GM23338 (cell line): ENCODE results near the gene CCDC24. TPM values are rescaled to one million over a fixed set of nuclear protein-coding genes. Genes with fewer than 3 reads are reported as not detected.

ENCODE experiments used
- ATAC-seq: fragments of 200-7000 bp; cut with Tn5 transposase; 3 replicates; pipeline ENCODE4 v1.9.1; 2020
- DNase-seq: peaks from one replicate; pipeline ENCODE4 v3.0.0-alpha.2; 2015; ENCODE audit warnings: low spot score
- H2AFZ ChIP-seq: fragments of 200-600 bp; sonication (generic); 2 replicates; pipeline ENCODE4 v1.8.0; 2016; ENCODE audit warnings: antibody characterized with exemption, mild to moderate bottlenecking, moderate library complexity
- H3F3A ChIP-seq: fragments of 200-600 bp; sonication (generic); replicated peaks from 2 replicates; pipeline ENCODE4 v1.8.0; 2017; ENCODE audit warnings: antibody characterized with exemption, mixed run types, low read depth
- H3K27ac ChIP-seq: fragments of 200-600 bp; sonication (generic); 2 replicates; pipeline ENCODE4 v1.6.1; 2016; ENCODE audit warnings: low read depth
- H3K27me3 ChIP-seq: fragments of 200-600 bp; sonication (generic); 2 replicates; pipeline ENCODE4 v1.8.0; 2016; ENCODE audit warnings: mild to moderate bottlenecking, mixed run types, moderate library complexity; ENCODE audit not compliant: insufficient read depth
- H3K36me3 ChIP-seq: fragments of 200-600 bp; sonication (generic); 2 replicates; pipeline ENCODE4 v1.8.0; 2016; ENCODE audit warnings: mild to moderate bottlenecking; ENCODE audit not compliant: insufficient read depth
- H3K4me1 ChIP-seq: fragments of 200-600 bp; sonication (generic); 2 replicates; pipeline ENCODE4 v1.8.0; 2016; ENCODE audit warnings: mild to moderate bottlenecking, moderate library complexity; ENCODE audit not compliant: insufficient read depth
- H3K4me2 ChIP-seq: fragments of 200-600 bp; sonication (generic); 2 replicates; pipeline ENCODE4 v1.7.1; 2017; ENCODE audit warnings: mixed run types
- H3K4me3 ChIP-seq: fragments of 200-600 bp; sonication (generic); 2 replicates; pipeline ENCODE4 v1.6.1; 2016; ENCODE audit warnings: mixed run types
- H3K79me2 ChIP-seq: fragments of 200-600 bp; sonication (generic); replicated peaks from 2 replicates; pipeline ENCODE4 v1.8.0; 2017; ENCODE audit warnings: mild to moderate bottlenecking; ENCODE audit not compliant: insufficient read depth
- H3K9me2 ChIP-seq: fragments of 200-600 bp; sonication (generic); 2 replicates; pipeline ENCODE4 v1.8.0; 2017; ENCODE audit not compliant: insufficient read depth
- H4K20me1 ChIP-seq: fragments of 200-600 bp; sonication (generic); replicated peaks from 2 replicates; pipeline ENCODE4 v1.8.0; 2017; ENCODE audit warnings: mild to moderate bottlenecking; ENCODE audit not compliant: insufficient read depth
- H3K27ac Mint-ChIP-seq: 2 replicates; pipeline ENCODE4 v1.8.0; 2020; ENCODE audit warnings: inconsistent platforms, mild to moderate bottlenecking, moderate library complexity, mixed read lengths
- H3K27me3 Mint-ChIP-seq: 3 replicates; pipeline ENCODE4 v1.8.0; 2022; ENCODE audit warnings: low read depth, mild to moderate bottlenecking, moderate library complexity, mixed read lengths, inconsistent platforms; ENCODE audit not compliant: insufficient read depth, poor library complexity
- H3K36me3 Mint-ChIP-seq: 3 replicates; pipeline ENCODE4 v1.8.0; 2021; ENCODE audit warnings: low read depth, mild to moderate bottlenecking, inconsistent platforms, moderate library complexity, mixed read lengths
- H3K4me1 Mint-ChIP-seq: 3 replicates; pipeline ENCODE4 v1.8.0; 2020; ENCODE audit warnings: mild to moderate bottlenecking, inconsistent platforms, mixed read lengths
- H3K4me3 Mint-ChIP-seq: 3 replicates; pipeline ENCODE4 v1.8.0; 2021; ENCODE audit warnings: moderate library complexity, mild to moderate bottlenecking, inconsistent platforms, mixed read lengths
- H3K9me3 Mint-ChIP-seq: 3 replicates; pipeline ENCODE4 v1.8.0; 2020; ENCODE audit warnings: moderate library complexity, mild to moderate bottlenecking, inconsistent platforms, mixed read lengths
- CREB1 ChIP-seq: fragments of 250-450 bp; sonication (Bioruptor Pico); IDR thresholded peaks from 2 replicates; pipeline ENCODE4 v1.5.0; 2020; ENCODE audit warnings: low read depth, mild to moderate bottlenecking, moderate library complexity
- EZH2 ChIP-seq: fragments of 200-600 bp; sonication (generic); IDR thresholded peaks from one replicate; pipeline ENCODE4 v1.8.0; 2017; ENCODE audit warnings: antibody characterized with exemption, mild to moderate bottlenecking, low read depth; ENCODE audit not compliant: unreplicated experiment
- EZH2phosphoT487 ChIP-seq: fragments of 200-600 bp; sonication (generic); IDR thresholded peaks from one replicate; pipeline ENCODE4 v1.8.1; 2018; ENCODE audit warnings: antibody characterized with exemption; ENCODE audit not compliant: unreplicated experiment
- JUNB ChIP-seq: IDR thresholded peaks from one replicate; pipeline ENCODE4 v1.6.1; 2016; ENCODE audit warnings: antibody characterized with exemption; ENCODE audit not compliant: unreplicated experiment
- NANOG ChIP-seq: IDR thresholded peaks from 2 replicates; pipeline ENCODE4 v1.6.1; 2016; ENCODE audit warnings: antibody characterized with exemption, borderline replicate concordance
- POLR2AphosphoS5 ChIP-seq: IDR thresholded peaks from 2 replicates; pipeline ENCODE4 v1.6.1; 2016; ENCODE audit warnings: antibody characterized with exemption, low read depth
- STAT1 ChIP-seq: IDR thresholded peaks from one replicate; pipeline ENCODE4 v1.6.1; 2016; ENCODE audit warnings: antibody characterized with exemption; ENCODE audit not compliant: unreplicated experiment
- ZNF114 ChIP-seq: fragments of 250-450 bp; sonication (Bioruptor Pico); IDR thresholded peaks from 2 replicates; pipeline ENCODE4 v1.5.0; 2020; ENCODE audit warnings: mild to moderate bottlenecking, moderate library complexity
- ZNF331 ChIP-seq: fragments of 250-450 bp; sonication (Bioruptor Pico); IDR thresholded peaks from 2 replicates; pipeline ENCODE4 v1.5.0; 2020; ENCODE audit warnings: low read depth, mild to moderate bottlenecking, moderate library complexity
- polyA plus RNA-seq: library from polyadenylated mRNA; unstranded; fragments of >200 nt; fragmentation: Nextera tagmentation; extraction: Ambion mirVana; gene quantifications from 2 replicates; pipeline ENCODE4 v1.2.1, GENCODE V29; 2016
- total RNA-seq: library from RNA; depleted of rRNA; stranded (reverse); fragments of >200 nt; shearing (Covaris generic); gene quantifications from 2 replicates; pipeline ENCODE4 v1.2.3, GENCODE V29; 2014
- TF ChIP-seq, protein P1 (sequence below), 2 experiments: fragments of 200-600 bp in 1 of 2; sonication (generic) in 1 of 2; conservative IDR thresholded peaks; 2 replicates each; pipeline versions ENCODE4 v1.5.1 to v1.6.1; 2016 to 2017; ENCODE audit warnings: antibody characterized with exemption in 2 of 2, low read depth in 2 of 2, mild to moderate bottlenecking in 2 of 2, moderate library complexity in 1 of 2
- TF ChIP-seq, protein P2 (sequence below): IDR thresholded peaks from one replicate; pipeline ENCODE4 v1.6.1; 2018; ENCODE audit warnings: antibody characterized with exemption; ENCODE audit not compliant: unreplicated experiment
- TF ChIP-seq, protein P3 (sequence below): IDR thresholded peaks from 2 replicates; pipeline ENCODE4 v1.6.1; 2016; ENCODE audit warnings: antibody characterized with exemption
- TF ChIP-seq, protein P4 (sequence below): fragments of 250-450 bp; sonication (Bioruptor Pico); IDR thresholded peaks from 2 replicates; pipeline ENCODE4 v1.5.0; 2020; ENCODE audit warnings: mild to moderate bottlenecking, moderate library complexity

CCDC24 gene
- total and polyA plus RNA-seq, 2 experiments from 2014 or later: 8.3 to 17.2 TPM

DNA sequence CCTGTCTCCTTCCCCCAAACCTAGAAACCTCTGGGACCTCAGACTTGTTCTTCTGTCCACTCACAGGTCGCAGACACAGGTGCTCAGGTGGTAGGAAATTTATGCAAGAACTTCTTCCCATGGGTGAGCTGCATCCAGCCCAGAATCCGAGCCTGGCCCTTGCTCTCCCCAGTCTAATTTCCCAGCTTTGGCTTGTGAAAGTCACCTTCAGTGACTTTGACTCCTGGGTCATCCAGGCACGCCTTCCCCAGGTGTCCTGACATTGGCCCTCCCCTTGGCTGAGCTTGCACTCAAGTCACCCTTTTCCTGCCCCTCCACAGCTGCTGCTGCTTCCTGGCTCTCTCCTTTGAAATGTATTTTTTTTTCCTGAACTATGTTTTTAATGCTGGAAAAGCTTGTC is 38.0 kb upstream of the CCDC24 start:
- Histone ChIP-seq H2AFZ (no peak overlapping the region), H3K27ac (no peak overlapping the region), H4K20me1 (no peaks in the 10 kb centered on the region; the same call in 1 of the 2 replicates), H3K4me1 (peaks cover 3% of the 10 kb centered on the region; the same call in 1 of the 2 replicates), H3K4me2 (no peak overlapping the region; the same call in 1 of the 2 replicates), H3K4me3 (no peak overlapping the region), H3K36me3 (no peaks in the 10 kb centered on the region), H3K9me2 (no peaks in the 10 kb centered on the region), H3K27me3 (no peaks in the 10 kb centered on the region), H3F3A (no peaks in the 10 kb centered on the region), H3K79me2 (peaks cover 4% of the 10 kb centered on the region; the same call in 1 of the 2 replicates)
- no peaks in the 10 kb centered on the region for H3K9me3 Mint-ChIP-seq
- TF ChIP-seq EZH2phosphoT487: no peak
- TF ChIP-seq, protein P1, sequence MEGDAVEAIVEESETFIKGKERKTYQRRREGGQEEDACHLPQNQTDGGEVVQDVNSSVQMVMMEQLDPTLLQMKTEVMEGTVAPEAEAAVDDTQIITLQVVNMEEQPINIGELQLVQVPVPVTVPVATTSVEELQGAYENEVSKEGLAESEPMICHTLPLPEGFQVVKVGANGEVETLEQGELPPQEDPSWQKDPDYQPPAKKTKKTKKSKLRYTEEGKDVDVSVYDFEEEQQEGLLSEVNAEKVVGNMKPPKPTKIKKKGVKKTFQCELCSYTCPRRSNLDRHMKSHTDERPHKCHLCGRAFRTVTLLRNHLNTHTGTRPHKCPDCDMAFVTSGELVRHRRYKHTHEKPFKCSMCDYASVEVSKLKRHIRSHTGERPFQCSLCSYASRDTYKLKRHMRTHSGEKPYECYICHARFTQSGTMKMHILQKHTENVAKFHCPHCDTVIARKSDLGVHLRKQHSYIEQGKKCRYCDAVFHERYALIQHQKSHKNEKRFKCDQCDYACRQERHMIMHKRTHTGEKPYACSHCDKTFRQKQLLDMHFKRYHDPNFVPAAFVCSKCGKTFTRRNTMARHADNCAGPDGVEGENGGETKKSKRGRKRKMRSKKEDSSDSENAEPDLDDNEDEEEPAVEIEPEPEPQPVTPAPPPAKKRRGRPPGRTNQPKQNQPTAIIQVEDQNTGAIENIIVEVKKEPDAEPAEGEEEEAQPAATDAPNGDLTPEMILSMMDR (conservative IDR thresholded peaks at IDR 0.05; ENCODE audit: low read depth in 2 of 2): no peak
- no peak for TF ChIP-seq NANOG
- TF ChIP-seq ZNF114 (CRISPR knock-in tag): no peak
- no peak for TF ChIP-seq JUNB
- no peak for TF ChIP-seq EZH2
- TF ChIP-seq, protein P2, sequence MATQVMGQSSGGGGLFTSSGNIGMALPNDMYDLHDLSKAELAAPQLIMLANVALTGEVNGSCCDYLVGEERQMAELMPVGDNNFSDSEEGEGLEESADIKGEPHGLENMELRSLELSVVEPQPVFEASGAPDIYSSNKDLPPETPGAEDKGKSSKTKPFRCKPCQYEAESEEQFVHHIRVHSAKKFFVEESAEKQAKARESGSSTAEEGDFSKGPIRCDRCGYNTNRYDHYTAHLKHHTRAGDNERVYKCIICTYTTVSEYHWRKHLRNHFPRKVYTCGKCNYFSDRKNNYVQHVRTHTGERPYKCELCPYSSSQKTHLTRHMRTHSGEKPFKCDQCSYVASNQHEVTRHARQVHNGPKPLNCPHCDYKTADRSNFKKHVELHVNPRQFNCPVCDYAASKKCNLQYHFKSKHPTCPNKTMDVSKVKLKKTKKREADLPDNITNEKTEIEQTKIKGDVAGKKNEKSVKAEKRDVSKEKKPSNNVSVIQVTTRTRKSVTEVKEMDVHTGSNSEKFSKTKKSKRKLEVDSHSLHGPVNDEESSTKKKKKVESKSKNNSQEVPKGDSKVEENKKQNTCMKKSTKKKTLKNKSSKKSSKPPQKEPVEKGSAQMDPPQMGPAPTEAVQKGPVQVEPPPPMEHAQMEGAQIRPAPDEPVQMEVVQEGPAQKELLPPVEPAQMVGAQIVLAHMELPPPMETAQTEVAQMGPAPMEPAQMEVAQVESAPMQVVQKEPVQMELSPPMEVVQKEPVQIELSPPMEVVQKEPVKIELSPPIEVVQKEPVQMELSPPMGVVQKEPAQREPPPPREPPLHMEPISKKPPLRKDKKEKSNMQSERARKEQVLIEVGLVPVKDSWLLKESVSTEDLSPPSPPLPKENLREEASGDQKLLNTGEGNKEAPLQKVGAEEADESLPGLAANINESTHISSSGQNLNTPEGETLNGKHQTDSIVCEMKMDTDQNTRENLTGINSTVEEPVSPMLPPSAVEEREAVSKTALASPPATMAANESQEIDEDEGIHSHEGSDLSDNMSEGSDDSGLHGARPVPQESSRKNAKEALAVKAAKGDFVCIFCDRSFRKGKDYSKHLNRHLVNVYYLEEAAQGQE: no peak
- TF ChIP-seq POLR2AphosphoS5: no peak
- no peak for TF ChIP-seq ZNF331 (CRISPR knock-in tag)
- TF ChIP-seq CREB1: no peak
- TF ChIP-seq, protein P3, sequence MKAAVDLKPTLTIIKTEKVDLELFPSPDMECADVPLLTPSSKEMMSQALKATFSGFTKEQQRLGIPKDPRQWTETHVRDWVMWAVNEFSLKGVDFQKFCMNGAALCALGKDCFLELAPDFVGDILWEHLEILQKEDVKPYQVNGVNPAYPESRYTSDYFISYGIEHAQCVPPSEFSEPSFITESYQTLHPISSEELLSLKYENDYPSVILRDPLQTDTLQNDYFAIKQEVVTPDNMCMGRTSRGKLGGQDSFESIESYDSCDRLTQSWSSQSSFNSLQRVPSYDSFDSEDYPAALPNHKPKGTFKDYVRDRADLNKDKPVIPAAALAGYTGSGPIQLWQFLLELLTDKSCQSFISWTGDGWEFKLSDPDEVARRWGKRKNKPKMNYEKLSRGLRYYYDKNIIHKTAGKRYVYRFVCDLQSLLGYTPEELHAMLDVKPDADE: no peak
- TF ChIP-seq, protein P4, sequence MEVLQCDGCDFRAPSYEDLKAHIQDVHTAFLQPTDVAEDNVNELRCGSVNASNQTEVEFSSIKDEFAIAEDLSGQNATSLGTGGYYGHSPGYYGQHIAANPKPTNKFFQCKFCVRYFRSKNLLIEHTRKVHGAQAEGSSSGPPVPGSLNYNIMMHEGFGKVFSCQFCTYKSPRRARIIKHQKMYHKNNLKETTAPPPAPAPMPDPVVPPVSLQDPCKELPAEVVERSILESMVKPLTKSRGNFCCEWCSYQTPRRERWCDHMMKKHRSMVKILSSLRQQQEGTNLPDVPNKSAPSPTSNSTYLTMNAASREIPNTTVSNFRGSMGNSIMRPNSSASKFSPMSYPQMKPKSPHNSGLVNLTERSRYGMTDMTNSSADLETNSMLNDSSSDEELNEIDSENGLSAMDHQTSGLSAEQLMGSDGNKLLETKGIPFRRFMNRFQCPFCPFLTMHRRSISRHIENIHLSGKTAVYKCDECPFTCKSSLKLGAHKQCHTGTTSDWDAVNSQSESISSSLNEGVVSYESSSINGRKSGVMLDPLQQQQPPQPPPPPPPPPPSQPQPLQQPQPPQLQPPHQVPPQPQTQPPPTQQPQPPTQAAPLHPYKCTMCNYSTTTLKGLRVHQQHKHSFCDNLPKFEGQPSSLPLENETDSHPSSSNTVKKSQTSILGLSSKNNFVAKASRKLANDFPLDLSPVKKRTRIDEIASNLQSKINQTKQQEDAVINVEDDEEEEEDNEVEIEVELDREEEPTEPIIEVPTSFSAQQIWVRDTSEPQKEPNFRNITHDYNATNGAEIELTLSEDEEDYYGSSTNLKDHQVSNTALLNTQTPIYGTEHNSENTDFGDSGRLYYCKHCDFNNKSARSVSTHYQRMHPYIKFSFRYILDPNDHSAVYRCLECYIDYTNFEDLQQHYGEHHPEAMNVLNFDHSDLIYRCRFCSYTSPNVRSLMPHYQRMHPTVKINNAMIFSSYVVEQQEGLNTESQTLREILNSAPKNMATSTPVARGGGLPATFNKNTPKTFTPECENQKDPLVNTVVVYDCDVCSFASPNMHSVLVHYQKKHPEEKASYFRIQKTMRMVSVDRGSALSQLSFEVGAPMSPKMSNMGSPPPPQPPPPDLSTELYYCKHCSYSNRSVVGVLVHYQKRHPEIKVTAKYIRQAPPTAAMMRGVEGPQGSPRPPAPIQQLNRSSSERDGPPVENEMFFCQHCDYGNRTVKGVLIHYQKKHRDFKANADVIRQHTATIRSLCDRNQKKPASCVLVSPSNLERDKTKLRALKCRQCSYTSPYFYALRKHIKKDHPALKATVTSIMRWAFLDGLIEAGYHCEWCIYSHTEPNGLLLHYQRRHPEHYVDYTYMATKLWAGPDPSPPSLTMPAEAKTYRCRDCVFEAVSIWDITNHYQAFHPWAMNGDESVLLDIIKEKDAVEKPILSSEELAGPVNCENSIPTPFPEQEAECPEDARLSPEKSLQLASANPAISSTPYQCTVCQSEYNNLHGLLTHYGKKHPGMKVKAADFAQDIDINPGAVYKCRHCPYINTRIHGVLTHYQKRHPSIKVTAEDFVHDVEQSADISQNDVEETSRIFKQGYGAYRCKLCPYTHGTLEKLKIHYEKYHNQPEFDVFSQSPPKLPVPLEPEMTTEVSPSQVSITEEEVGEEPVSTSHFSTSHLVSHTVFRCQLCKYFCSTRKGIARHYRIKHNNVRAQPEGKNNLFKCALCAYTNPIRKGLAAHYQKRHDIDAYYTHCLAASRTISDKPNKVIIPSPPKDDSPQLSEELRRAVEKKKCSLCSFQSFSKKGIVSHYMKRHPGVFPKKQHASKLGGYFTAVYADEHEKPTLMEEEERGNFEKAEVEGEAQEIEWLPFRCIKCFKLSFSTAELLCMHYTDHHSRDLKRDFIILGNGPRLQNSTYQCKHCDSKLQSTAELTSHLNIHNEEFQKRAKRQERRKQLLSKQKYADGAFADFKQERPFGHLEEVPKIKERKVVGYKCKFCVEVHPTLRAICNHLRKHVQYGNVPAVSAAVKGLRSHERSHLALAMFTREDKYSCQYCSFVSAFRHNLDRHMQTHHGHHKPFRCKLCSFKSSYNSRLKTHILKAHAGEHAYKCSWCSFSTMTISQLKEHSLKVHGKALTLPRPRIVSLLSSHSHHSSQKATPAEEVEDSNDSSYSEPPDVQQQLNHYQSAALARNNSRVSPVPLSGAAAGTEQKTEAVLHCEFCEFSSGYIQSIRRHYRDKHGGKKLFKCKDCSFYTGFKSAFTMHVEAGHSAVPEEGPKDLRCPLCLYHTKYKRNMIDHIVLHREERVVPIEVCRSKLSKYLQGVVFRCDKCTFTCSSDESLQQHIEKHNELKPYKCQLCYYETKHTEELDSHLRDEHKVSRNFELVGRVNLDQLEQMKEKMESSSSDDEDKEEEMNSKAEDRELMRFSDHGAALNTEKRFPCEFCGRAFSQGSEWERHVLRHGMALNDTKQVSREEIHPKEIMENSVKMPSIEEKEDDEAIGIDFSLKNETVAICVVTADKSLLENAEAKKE (CRISPR knock-in tag): no peak
- no peak for TF ChIP-seq STAT1
- peak overlapping the region; percentile 11; the same call in 1 of the 3 replicates for H3K4me3 Mint-ChIP-seq
- H3K27ac Mint-ChIP-seq: 0 out of 2 replicates have a peak overlapping the region, but pooled peaks have one; percentile 23
- H3K27me3 Mint-ChIP-seq: peaks cover 16% of the 10 kb centered on the region
- ATAC-seq (no peak), DNase-seq (no peak)
- peaks cover 14% of the 10 kb centered on the region for H3K4me1 Mint-ChIP-seq
- H3K36me3 Mint-ChIP-seq: no peaks in the 10 kb centered on the region; the same call in 2 of the 3 replicates
